ENCODE data around the gene MZT1.

DNA sequence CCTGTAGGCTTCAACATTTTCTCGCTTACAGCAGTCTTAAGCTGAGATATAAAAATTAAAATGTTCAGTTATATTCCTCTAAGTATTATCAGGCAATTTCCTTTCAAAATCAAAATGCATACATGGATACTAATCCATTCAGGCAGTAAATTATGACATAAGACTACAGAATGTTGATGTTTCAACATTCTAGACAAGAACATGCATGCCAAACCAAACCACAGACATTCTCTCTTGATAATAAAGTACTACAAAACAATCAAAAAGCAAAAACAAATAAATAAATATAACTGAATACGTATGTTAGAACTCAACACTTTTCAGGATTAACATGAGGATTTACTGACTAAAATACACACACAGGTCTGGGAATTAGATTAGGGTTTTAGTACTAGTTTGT lies 46.6 kb upstream of the MZT1 start:
- TF ChIP-seq, protein P1, sequence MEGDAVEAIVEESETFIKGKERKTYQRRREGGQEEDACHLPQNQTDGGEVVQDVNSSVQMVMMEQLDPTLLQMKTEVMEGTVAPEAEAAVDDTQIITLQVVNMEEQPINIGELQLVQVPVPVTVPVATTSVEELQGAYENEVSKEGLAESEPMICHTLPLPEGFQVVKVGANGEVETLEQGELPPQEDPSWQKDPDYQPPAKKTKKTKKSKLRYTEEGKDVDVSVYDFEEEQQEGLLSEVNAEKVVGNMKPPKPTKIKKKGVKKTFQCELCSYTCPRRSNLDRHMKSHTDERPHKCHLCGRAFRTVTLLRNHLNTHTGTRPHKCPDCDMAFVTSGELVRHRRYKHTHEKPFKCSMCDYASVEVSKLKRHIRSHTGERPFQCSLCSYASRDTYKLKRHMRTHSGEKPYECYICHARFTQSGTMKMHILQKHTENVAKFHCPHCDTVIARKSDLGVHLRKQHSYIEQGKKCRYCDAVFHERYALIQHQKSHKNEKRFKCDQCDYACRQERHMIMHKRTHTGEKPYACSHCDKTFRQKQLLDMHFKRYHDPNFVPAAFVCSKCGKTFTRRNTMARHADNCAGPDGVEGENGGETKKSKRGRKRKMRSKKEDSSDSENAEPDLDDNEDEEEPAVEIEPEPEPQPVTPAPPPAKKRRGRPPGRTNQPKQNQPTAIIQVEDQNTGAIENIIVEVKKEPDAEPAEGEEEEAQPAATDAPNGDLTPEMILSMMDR (conservative IDR thresholded peaks at IDR 0.05; ENCODE audit: low read length): no peak
- no peak for TF ChIP-seq EZH2phosphoT487 (IDR thresholded peaks at IDR 0.05; ENCODE audit: borderline replicate concordance)

Data from Loucy (cell line).